NCI-H2196 treated with DMSO at 0.1 percent for 48 hours (cell line): ENCODE measurements around the gene PCGF1.

Source experiments
- DNase-seq: peaks from one replicate; lab custom pipeline; 2025; ENCODE audit not compliant: unreplicated experiment; lab: John Stamatoyannopoulos, UW

Gene PCGF1

DNA sequence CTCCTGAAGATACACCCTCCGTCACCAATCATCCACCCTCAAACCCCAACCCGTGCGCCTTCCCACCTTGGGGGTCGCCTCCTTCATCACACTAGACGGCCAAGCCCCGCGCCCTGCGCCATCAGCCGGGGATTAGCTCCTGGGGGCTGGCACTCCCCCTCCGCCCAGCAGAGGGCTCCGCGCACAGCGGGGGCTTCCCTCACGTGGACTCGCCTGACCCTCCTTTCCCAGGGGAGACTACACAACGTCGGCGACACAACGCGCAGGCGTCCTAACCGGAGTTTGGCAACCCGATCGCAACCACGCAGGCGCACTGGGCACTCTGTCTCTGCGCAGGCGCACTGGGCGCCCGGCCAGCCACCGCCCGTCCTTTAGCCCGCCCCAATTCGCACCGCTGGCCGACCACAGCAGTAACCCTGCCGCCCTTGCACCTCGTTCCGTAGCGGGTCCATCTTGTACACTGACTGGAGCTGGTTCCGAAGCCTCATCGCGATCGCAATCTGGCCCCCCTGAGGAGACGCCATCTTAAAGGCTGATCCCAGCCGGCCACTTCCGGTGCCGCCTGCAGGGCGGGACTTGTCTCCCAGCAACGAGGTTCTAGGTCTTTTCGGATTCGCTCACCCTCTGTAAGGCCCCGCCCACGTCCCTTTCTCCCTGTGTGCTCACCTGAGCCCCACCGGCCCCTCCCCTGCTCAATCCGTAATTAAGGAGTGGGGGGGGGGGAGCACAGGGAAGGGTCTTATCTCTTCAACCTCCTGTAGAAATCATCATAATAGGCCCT, at the start of gene PCGF1:
TSS of gene PCGF1 (minus strand) at position 551 of the 781 bp plus-strand sequence. CDS start at position 524, 27 bp downstream.
- peak; percentile 81 for DNase-seq

DNA sequence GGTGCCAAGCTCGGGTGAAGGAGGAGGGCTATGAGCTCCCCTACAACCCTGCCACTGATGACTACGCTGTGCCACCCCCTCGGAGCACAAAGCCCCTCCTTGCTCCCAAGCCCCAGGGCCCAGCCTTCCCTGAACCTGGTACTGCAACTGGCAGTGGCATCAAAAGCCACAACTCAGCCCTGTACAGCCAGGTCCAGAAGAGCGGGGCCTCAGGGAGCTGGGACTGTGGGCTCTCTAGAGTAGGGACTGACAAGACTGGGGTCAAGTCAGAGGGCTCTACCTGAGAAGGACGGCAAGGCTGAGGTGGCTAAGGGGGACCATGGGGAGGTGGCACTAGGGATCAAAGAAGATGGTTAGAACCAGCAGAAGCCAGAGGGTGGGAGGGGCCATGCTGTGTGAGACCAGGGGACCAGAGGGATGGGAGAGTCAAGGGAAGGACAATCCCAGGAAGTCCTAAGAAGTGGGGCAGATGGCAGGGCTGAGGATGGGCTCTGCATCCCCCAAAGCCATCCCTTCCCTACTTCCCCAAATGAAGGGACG, 49.4 kb upstream of the PCGF1 start:
- no peak for DNase-seq

DNA sequence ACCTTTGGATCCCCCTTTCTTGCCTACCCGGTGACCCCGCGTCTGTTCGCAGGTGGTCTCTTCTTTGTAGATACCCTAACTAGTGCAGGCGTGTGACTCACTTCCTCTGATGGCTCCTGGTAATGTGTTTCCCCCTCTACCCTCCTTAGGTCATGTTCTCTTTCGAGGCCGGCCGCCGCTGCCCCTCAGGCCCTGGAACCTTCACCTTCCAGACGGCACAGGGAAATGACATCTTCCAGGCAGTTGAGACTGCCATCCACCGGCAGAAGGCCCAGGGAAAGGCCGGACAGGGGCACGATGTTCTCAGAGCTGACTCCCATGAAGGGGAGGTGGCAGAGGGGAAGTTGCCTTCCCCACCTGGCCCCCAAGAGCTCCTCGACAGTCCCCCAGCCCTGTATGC, 48.7 kb upstream of the PCGF1 start:
- DNase-seq = no peak

DNA sequence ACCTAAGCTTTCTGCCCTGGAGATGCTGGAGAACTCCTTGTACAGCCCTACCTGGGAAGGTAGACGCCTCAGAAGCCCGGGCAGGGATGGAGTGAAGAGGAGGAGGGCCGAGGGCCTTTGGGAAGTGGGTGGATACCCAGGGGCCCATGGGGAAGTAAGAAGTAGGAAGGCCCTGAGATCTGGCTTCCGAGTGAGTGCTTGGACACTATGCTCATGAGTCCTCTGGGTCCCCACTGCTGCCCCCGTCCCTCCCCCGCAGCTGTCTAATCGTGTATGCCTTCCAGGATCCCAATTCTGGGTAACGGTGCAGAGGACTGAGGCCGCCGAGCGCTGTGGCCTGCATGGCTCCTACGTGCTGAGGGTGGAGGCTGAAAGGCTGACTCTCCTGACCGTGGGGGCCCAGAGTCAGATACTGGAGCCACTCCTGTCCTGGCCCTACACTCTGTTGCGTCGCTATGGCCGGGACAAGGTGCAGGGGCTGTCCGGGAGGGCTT, 48.2 kb upstream of the PCGF1 start:
- DNase-seq = no peak

DNA sequence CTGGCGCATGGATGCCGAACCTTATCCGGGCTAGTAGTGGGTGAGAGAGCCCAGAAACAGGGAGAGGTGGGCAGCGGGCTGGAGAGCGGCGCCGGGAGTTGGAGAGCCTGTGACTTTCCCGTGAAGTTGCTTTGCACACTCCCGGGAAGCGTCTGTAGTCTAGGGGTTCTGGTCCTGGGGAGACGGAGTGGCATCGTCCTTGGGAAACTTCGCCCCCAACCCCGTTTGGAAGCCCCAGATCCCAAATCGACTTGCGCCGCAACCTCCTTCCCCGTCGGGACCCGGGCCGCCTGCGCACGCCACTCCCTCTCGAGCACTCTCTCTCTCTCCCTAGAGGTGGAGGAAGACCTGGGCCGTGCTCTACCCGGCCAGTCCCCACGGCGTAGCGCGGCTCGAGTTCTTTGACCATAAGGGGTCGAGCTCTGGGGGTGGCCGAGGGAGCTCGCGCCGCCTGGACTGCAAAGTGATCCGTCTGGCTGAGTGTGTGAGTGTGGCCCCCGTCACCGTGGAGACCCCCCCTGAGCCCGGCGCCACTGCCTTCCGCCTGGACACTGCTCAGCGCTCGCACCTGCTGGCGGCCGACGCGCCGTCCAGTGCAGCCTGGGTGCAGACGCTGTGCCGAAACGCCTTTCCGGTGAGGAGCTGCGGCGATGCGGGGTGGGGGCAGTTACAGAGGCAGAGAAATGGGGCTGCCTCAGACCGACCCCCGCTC, 47.5 kb upstream of the PCGF1 start:
- no peak for DNase-seq

DNA sequence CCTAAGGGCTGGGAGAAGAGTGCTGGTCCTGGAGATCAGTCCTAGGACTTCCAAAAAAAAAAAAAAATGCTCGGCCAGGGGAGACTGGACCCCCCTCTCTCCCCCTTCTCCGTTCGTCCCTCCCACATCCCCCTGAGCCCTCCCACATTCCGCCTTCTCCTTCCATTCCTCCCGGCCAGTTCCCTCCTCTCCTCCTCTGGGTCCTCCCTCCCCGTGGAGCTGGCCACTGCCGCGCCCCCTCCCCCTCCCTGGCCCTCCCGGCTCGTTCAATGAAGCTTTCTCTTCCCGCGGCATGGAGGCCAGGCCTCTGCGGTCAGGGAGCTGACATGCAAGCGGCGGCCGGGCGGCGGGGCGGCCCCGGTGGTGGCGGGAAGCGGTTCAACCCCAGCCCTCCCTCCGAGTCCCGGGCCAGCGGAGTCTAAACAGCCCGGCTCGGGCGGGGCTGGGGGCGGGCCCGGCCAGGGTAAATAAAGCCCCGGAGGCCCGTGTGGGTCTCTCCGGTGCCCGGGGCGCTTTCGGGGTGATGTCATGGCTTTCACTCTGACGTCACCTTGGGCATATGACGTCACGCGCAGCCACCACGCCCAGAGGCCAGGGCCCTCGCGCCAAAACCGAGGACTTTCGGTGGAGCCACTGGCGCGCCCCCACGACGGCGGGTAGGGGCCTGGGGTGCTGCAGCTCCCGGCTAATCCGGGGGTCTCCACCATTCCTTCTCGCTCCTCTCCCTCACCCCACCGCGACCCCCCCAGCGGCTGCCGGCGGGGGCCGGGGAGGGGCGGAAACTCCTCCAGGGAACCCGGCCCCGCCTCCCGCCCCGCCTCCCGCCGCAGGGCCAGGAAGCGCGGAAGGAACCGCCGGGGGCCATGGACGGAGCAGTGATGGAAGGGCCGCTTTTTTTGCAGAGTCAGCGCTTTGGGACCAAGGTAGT, 46.7 kb upstream of the PCGF1 start, which contains the start of the genes DOK1 and LOXL3:
TSS of gene DOK1 (plus strand) at position 829 of the 928 bp plus-strand sequence. CDS start at position 864, 35 bp downstream.
TSS of gene LOXL3 (minus strand) at position 51 of the 928 bp plus-strand sequence. CDS start 1,308 bp downstream, outside the sequence.
- DNase-seq = no peak

DNA sequence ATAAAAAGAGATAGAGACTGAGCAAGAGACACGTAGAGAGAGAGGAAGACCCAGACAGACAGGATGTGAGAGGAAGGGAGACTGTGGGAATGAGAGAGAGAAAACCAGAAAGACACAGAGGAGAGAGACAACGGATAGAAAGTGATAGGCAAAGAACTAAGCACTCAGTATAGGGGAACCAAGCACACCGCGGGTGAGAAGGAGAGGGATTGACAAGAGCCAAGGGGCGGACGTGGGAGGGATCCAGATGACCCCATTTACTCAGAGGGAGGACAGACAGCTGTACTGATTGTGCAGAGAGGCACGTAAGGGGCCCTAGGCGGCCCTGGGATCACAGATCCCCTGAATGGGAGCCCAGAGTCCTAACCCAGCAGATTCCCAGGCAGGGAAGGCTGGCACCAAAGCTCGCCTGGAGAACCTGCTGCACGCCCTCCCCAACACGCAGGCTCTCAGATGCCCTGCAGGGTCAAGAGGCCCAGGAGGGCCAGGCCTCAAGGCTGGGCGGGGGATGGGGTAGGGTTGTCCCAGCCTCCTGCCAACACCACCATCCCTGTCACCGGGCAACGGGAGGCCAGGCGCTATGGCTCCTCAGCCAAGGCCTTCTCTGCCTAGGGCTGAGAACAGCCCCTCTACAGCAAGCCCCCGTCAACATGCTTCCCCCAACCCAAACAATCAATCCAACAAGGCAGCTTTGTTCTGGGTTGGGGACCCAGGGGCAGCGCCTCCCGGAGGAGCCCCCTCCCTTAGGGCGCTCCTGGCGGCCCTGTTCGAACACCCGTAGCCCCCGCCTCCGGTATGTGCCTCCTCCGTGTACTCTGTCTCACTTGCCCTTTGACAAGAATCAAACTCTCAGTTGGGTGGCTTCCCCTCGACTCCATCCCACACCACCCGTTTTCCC, 45.7 kb upstream of the PCGF1 start:
- DNase-seq = no peak

DNA sequence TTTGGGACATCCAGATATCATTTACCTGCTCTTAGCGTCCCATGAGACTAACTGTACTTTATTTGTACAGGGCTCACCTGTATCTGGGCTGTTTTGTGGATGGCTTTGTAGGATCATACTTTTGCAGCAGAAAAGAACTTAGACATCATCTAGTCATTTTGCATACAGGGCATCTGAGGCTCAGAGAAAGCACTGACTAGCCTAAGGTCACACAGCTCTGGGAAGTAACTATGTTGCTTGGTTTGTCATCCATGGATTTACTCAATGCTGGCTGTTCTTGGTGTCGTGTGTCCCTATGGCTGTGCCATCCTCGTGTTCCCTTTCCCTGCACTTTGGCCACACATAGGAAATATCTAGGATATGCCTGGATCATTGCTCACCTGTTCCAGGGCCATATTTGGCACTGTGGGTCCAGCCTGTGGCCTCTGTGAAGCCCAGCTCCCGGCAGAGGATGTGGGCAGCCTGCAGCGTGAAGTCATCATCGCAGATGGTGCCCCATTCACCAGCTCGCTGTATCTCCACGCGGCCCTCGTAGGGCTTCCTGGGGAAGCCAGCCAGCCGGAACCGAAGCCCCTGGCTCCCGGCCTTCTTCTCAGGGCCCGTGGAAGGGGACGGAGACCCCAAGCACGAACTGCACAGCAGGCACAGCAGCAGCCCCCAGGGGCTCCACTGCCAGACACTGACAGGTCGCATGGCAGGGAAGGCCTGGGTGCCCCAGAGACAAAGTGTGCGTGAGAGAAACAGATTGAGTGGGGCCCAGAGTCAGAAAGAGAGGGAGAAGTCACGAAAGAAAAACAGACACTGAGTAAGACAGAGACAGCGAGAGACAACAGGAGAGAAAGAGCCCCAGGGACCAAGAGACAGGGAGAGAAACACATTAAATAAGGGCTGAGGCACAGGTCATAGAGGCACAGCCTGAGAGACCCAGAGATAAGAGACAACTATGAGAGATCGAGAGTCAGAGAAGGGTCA, 44.7 kb upstream of the PCGF1 start:
- DNase-seq = no peak

DNA sequence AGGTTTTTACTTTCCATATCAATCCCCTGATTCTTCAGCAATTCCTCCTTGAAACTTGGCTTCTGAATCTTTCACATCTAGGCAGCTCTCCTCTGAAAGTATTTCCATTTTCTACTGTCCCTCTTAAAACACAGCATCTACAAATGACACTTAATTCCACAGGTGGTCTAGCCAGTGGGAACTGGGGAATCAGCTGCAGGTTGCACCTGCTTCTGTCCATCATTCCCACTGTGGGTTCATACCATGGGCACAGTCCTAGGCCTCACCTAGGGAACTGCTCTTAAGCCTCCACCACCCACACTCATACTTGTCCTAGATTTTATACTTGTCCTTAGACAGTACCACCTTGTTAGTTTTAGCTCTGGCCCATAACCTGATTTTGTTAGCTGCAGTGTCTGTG, 44.0 kb upstream of the PCGF1 start:
- no peak for DNase-seq

DNA sequence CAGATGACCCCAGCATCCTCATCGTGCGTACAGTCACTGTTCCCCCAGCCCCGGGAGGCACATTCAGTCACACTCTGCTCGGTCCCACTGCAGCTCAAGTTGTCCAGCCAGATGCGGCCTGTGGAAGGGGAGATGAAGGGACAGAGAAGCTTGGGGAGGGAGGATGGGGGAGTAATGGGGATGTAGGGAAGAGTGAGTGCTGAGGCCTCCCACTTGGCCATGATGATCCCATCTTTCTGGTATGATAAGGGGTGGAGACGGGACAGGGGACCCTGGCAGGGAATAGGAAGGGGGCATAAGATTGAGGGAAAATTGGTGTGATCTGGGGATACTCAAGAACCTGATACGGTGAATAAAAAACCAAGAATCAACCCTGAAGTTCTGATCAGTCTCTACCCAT, 42.7 kb upstream of the PCGF1 start:
- DNase-seq = no peak

DNA sequence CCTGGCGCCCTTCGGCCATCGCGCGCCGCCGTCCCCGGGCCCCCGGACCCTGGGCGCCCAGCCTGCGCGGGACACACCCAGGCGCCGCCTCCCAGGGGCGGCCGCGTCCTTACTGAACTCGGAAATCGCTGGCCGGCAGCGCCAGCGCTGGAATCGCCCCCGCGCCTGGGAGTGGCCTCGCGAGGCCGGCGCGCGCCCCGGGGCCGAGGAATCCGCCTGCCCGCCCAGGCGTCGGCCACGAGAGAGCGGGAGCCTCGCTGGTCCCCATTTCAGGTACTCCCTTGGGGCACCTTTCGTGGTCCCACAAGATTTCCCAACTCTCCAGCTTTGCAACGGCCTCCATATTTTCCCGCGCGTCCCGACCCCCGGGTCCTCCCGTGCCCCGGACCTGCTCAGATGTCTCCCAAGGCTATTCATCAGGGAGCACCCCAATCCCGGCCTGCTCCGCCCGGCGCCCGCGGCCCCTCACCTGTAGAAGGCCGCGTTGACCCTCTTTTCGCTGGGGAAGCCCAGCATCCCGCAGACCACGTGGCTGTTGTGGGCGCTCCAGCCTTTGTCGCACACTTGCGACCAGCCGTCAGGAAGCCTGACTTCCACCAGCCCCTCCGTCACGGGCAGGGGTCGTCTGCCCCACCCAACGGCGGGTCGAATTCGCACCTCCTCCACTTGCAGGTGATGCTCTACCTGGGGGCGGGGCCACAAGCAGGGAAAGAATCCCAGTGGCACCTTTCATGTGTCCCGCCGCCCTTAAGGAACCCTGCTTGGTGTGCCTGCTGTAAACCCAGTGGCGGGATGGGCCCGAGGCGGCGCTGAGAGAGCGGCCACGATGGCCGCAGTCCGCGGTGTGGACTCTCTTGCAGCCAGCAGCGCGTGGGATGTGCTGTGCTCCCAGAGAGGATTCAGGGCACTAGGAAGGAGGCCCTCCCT, 41.7 kb upstream of the PCGF1 start:
- DNase-seq = no peak

DNA sequence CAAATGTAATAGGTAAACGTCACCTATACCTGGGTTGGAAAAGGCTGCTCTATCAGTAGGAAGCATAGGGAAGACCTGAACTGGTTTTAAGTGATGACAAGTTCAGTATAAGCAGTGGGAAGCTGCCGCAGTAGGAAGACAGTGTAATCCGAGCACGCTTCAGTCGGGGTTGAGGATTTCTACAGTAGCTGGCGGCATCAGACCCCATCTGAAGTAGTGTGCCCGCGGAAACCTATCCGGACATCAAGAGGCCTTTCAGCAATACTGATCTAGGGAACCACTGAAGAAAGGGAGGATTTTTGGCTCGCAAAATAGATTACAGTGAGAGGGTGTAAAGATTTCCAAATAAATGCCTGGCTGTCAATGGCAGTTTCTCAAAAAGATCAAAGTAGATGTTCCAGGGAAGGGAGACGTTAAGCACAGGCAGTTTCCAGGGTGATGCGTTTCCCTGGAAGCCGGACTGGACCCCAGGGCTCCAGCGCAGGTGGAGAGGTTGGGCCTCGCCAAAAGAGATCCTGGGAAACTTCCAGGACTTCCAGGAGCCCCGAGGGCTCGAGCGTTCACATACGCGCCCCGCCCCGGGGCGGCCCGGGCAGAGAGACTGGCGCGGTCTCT, 40.9 kb upstream of the PCGF1 start:
- DNase-seq = no peak

DNA sequence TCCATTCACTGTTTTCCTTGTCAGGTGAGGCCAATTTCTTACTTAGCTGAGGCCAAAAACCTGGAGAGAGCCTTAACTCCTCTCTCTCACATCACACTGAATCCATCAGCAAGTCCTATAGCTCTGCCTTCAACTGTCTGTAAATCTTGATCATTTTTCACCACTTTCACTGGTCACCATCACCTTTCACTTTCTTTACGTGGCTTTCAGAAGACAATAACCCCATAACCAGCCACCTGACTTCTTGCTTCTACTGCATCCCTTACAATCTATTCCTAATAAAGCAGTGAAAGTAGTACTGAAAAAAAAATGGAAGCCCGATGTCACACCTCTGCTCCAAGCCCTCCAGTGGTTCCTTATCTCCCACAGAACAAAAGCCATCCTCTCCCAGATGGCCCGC, 38.5 kb upstream of the PCGF1 start:
- DNase-seq = no peak

DNA sequence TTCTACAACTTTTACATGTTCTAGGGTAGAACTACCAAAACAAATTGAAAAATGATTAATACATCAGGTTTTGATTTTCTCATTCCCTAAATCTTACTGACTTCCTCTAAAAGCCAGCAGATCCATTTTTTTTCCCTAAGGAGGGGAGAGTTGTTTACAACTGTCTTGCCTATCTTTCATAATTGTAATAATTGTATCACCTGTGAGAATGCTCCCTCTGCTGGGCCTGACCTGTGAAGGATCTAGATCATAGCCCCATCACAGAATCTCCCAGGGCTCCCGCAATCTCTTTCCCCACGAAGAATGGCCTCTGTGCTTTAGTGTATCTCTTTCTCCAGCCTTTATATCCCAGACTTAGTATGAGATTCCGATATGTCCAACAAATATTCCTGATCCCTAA, 37.1 kb upstream of the PCGF1 start:
- no peak for DNase-seq

DNA sequence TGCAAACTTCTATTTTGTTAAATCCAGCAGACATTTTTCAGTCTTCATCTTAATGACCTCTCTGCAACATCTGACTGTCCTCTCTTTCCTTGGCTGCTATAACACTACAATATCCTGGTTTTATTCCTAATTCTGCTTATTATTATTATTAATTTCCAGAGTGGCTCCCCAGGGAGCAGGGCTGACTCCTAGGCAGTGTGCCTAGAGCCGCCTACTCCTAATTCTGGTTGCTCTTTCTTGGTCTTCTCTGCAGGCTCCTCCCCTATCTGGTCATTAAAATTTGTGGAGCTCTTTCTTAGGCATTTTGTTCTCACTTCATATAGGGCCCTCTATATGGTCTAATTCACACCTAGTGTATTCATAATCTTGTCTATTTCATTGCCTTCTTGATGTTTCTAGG, 35.5 kb upstream of the PCGF1 start:
- DNase-seq = no peak

DNA sequence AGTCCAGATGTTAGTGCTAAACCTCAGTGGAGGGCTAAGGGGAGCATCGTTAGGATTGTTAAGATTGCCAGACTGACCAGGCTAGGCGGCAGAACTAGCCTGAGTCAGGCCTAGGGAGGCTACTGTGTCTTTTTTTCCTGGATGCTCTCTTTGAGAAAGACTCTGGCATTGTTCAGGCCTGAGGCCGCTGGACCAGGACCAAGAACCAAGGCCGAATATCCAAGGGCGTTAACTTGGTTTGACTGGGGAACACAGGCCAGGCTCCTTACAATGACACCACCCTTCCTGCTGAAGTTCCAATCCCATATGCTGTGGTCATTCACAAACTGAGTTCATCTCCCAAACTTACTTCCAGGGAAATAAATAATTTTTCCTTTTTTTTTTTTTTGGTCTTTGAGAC, 32.8 kb upstream of the PCGF1 start:
- DNase-seq = no peak

DNA sequence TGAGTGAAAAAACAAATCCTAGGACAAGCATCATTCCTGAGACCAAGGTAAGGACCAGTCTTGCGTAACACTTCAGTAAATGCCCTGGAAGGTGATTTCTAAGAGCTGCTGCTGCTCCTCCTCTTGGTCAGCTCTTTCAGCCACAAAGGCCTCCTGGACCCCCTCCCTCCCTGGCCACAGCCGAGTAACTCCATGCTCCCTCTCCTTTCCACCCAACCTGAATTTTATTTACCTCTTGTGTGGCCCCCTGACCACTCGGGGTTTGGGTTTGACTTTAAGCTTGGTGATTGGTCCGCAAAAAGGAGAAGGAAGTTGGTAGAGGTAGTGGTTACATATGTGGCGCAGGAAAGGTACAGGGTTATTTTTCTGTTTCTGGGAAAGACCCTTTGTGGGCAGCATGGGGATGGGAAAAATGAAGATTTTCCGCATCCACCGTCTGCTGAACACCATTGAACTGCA, 31.4 kb upstream of the PCGF1 start:
- DNase-seq = no peak
